ENCODE data around the gene LNPEP.

Gene LNPEP

DNA sequence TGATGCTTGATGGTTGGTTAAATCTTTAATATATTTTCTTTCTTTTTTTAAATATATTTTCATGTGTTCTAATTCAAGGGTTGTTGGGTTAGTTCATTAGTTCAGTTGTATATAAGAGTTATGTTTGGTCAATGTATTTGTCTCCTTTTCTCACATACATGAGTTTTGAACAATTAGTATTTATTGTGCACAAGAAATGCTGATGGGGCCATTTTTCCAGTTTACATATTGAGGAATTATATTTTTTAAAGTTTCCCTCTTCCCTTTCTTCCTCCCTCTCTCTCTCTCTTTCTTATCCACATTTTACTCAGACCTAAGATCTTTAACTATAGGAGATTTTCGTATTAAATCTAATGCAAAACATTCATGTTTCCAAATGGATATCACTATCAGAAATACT, 74.0 kb downstream of the LNPEP start:
- no peak overlapping the region for H3K9ac ChIP-seq (ENCODE audit: low read depth, low read length)
- no peaks in the 10 kb centered on the region for H3K36me3 ChIP-seq (ENCODE audit: insufficient read depth, low read length)
- peaks cover 7% of the 10 kb centered on the region; the same call in 1 of the 2 replicates for H3K4me1 ChIP-seq (ENCODE audit: insufficient read depth, low read length)
- H3K9me3 ChIP-seq (ENCODE audit: control insufficient read depth, insufficient read depth, low read length), result no peaks in the 10 kb centered on the region

DNA sequence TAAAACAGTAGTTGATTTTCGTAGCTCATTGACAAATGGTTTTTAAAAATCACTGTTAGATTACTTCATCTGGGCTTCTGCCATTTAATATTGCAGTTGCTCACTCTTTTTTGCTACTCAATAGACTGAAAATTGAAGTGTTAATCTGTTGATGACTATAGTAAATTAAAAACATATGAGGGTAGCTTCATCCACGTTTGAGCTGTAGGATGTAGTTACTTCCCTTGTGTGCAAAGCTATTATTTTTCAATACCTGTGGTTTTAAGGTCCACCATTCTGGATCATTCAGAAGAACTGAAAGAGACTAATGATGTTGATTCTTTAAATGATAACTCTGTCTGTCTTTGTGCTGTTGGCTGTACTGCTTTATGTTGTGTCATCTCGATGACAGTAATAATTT, 74.7 kb downstream of the LNPEP start:
- H3K4me1 ChIP-seq (ENCODE audit: insufficient read depth, low read length), result peaks cover 7% of the 10 kb centered on the region; the same call in 1 of the 2 replicates
- H3K36me3 ChIP-seq (ENCODE audit: insufficient read depth, low read length), result no peaks in the 10 kb centered on the region
- H3K9ac ChIP-seq (ENCODE audit: low read depth, low read length), result no peak overlapping the region
- no peaks in the 10 kb centered on the region for H3K9me3 ChIP-seq (ENCODE audit: control insufficient read depth, insufficient read depth, low read length)

DNA sequence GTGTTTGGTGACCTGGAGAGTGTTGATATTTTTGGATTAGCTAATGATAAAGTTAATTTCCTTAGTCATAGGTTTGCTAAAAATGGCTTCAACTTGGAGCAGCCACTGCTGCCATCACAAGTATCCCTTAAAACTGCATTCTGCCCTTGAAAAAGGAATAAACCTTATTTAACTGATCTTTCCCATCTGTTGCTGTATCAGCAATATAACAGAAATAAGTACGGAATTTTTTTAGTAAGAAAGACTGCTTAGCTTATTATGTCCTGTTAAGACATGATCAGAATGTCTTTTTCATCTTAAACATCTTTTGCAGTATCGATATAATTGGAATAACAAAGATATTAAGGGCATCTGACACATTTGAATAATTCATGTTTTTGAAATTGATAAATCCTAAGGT, 75.7 kb downstream of the LNPEP start:
- Histone ChIP-seq H3K36me3 (ENCODE audit: insufficient read depth, low read length) (no peaks in the 10 kb centered on the region), H3K9ac (ENCODE audit: low read depth, low read length) (no peak overlapping the region), H3K4me1 (ENCODE audit: insufficient read depth, low read length) (peaks cover 7% of the 10 kb centered on the region; the same call in 1 of the 2 replicates), H3K9me3 (ENCODE audit: control insufficient read depth, insufficient read depth, low read length) (no peaks in the 10 kb centered on the region)

DNA sequence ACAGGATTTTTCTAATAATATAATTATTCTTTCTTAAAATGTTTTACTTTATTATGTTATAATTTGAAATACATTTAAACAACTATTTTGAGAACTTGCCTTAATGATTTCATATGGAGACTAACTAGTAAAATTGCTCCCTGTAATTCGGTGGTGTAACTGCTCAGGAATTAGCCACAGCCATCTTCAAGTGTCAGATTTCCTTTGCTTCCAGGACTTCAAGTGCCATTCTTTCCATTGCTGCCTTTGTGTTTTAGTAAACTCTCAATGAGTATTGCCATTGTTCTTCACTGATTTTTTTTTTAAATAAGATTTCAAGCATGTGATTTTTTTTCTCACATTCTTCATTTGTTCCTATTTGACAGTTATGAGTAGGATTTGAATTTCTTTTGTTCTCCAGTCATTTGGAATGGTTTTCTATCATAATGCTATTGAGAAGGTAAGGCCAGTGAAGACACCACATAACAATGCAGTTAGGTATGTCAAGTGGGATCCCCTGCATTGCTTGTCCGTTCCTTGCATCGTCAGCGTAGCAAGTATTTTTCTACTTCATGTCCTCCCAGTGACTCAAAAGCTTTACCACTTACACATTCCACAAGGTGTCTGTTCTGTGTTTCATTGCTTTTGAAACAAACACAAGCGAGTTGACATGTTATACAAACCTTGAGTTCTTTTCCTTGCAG, 83.7 kb downstream of the LNPEP start:
- Histone ChIP-seq H3K4me1 (ENCODE audit: insufficient read depth, low read length) (peaks cover 9% of the 10 kb centered on the region), H3K9ac (ENCODE audit: low read depth, low read length) (no peak overlapping the region), H3K36me3 (ENCODE audit: insufficient read depth, low read length) (no peaks in the 10 kb centered on the region; the same call in 1 of the 2 replicates), H3K9me3 (ENCODE audit: control insufficient read depth, insufficient read depth, low read length) (no peaks in the 10 kb centered on the region)

DNA sequence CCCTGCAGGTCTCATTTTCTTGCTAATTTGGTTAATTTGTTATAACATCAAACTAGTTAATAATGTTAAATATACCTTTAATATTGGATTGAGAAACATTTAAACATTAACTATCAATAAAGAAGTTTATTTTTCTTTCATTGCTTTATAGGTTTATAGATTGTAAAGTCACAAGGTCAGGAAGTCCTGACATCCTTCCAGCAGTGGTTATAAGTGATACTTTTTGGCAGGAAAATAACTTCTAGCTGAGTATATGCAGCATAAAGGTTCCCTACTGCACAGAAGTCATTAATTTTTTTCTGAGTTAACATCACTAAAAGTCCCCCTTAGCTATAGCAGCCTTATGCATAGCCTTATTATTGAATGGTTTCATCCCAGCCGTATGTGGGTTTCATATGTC, 85.5 kb downstream of the LNPEP start:
- Histone ChIP-seq H3K9me3 (ENCODE audit: control insufficient read depth, insufficient read depth, low read length) (no peaks in the 10 kb centered on the region), H3K9ac (ENCODE audit: low read depth, low read length) (no peak overlapping the region), H3K36me3 (ENCODE audit: insufficient read depth, low read length) (no peaks in the 10 kb centered on the region; the same call in 1 of the 2 replicates), H3K4me1 (ENCODE audit: insufficient read depth, low read length) (peaks cover 9% of the 10 kb centered on the region)

DNA sequence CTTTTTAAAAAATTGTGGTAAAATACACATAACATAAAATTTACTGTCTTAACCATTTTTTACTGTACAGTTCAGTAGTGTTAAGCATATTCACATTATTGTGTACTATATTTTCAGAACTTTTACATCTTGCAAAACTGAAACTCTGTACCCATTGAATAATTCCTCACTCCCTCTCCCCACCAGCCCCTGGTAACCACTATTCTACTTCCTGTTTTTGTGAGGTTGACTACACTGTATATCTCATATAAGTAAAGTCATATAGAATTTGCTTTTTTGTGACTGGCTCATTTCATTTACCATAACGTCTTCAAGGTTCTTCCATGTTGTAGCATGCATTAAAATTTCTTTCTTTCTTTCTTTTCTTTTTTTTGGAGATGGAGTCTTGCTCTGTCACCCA, 87.0 kb downstream of the LNPEP start:
- H3K9ac ChIP-seq (ENCODE audit: low read depth, low read length), result no peak overlapping the region
- H3K36me3 ChIP-seq (ENCODE audit: insufficient read depth, low read length), result no peaks in the 10 kb centered on the region; the same call in 1 of the 2 replicates
- no peaks in the 10 kb centered on the region for H3K9me3 ChIP-seq (ENCODE audit: control insufficient read depth, insufficient read depth, low read length)
- H3K4me1 ChIP-seq (ENCODE audit: insufficient read depth, low read length), result peaks cover 9% of the 10 kb centered on the region

DNA sequence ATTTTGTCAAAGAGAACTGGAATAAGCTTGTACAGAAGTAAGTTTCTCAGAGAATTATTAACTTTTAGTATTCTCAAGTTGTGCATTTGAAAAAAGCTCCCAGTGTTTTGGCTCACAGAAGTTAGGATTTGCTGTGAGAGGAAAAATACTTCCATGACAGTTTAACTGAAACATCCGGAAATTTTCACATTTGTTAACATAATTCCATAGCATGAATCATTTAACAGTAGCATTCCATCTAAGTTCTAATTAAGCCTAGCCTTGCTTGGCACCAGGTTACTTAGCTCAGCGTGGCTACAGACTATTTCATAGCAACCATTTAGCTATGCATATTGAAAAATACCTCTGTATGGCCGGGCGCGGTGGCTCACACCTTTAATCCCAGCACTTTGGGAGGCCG, 90.8 kb downstream of the LNPEP start:
- H3K4me1 ChIP-seq (ENCODE audit: insufficient read depth, low read length), result no peaks in the 10 kb centered on the region
- H3K36me3 ChIP-seq (ENCODE audit: insufficient read depth, low read length), result no peaks in the 10 kb centered on the region
- H3K9me3 ChIP-seq (ENCODE audit: control insufficient read depth, insufficient read depth, low read length), result no peaks in the 10 kb centered on the region
- H3K9ac ChIP-seq (ENCODE audit: low read depth, low read length), result no peak overlapping the region

DNA sequence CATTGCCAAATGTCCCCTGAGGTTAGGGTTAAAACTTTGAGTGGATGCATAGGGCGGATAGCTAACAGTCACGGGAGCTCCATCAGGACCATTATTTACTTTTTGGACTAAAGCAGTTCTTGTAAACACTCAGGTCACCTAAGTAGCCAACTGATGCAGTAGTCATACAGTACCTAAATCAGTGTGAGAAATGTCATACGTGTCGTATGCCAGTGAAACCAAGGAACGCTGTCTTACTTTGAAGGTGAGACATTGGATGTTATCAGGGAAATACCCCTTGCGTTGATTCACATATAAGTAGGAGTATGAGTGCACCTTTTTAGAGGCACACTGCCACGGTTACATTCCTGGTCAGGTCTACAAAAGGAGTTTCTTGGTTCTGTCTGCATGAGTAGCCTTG, 101.9 kb downstream of the LNPEP start:
- Histone ChIP-seq H3K9ac (ENCODE audit: low read depth, low read length) (no peak overlapping the region), H3K4me1 (ENCODE audit: insufficient read depth, low read length) (peaks cover 4% of the 10 kb centered on the region; the same call in 1 of the 2 replicates), H3K9me3 (ENCODE audit: control insufficient read depth, insufficient read depth, low read length) (no peaks in the 10 kb centered on the region), H3K36me3 (ENCODE audit: insufficient read depth, low read length) (no peaks in the 10 kb centered on the region)

DNA sequence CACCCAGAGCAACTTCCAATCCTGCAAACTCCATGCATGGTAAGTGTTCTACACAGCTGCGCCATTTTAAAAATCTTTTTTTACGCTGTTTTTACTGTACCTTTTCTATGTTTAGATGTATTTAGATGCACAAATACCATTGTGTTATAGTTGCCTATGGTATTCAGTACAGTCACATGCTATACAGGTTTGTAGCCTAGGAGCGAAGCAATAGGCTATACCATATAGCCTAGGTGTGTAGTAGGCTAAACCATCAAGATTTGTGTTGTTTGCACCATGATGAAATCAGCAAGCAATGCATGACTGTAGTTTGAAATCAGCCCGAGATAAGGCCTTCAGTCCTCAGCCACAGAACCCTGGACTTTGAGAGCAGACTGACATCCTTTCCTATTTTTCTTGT, 105.4 kb downstream of the LNPEP start:
- Histone ChIP-seq H3K36me3 (ENCODE audit: insufficient read depth, low read length) (no peaks in the 10 kb centered on the region), H3K9ac (ENCODE audit: low read depth, low read length) (no peak overlapping the region), H3K9me3 (ENCODE audit: control insufficient read depth, insufficient read depth, low read length) (no peaks in the 10 kb centered on the region), H3K4me1 (ENCODE audit: insufficient read depth, low read length) (peaks cover 15% of the 10 kb centered on the region)

DNA sequence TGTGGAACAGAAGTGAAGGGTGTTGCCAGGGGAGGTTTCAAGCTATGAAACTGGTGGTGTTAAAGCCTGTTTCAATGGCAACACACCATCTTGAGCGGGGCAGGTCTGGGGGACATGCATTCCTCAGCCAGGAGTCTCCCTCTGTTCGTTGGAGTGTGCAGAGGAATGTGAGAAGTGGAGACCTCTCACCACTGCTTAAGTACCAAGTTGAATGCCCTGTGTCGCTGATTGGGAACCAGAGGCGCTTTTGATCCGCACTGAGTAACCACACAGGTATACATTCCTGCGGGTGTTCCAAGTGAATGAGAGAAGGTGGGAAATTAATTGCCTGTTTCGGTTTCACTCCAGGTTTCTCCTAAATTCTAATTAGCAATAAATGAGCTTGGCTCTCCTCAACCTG, 107.1 kb downstream of the LNPEP start:
- Histone ChIP-seq H3K4me1 (ENCODE audit: insufficient read depth, low read length) (peaks cover 16% of the 10 kb centered on the region), H3K36me3 (ENCODE audit: insufficient read depth, low read length) (no peaks in the 10 kb centered on the region), H3K9me3 (ENCODE audit: control insufficient read depth, insufficient read depth, low read length) (no peaks in the 10 kb centered on the region), H3K9ac (ENCODE audit: low read depth, low read length) (no peak overlapping the region)

DNA sequence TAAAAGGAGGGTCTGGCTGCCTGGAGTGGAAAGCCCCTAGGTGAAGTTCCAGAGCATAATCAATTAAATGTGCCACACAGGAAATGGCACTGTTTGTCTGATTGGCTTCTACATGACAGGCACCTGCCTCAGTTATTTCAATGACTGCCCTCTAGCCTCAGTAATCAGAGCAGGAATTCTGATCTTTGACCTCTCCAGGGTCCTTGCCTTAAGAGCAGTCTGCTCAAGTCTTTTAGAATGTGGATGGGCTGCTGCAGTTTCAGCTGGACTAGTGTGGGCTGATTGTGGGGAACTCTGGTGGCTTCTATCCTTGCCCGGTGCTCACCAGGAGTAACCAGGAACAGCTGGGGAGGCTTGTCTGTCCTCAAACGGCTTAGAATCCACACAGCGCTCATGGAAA, 107.6 kb downstream of the LNPEP start:
- no peak overlapping the region for H3K9ac ChIP-seq (ENCODE audit: low read depth, low read length)
- no peaks in the 10 kb centered on the region for H3K9me3 ChIP-seq (ENCODE audit: control insufficient read depth, insufficient read depth, low read length)
- peaks cover 16% of the 10 kb centered on the region for H3K4me1 ChIP-seq (ENCODE audit: insufficient read depth, low read length)
- H3K36me3 ChIP-seq (ENCODE audit: insufficient read depth, low read length), result no peaks in the 10 kb centered on the region

DNA sequence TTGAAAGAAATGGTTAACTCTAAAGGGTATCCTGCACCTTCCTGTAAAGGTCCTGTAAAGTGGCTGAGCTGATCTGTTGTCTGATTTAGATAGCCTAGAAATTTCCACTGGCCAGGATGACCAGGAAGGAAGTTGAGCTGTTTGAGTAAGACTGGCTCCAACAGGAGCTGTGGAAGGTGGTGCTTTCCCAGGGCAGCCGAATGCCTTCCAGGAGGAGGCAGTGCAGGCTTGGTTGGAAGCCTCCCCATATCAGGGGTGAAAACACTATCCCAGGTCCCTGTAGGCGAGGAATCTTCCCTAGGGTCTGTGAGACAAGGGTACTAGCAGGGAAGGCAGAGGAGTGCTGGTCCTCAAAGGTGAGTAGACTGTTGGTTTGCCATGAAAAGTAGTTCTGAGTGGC, 108.2 kb downstream of the LNPEP start:
- Histone ChIP-seq H3K4me1 (ENCODE audit: insufficient read depth, low read length) (peaks cover 16% of the 10 kb centered on the region), H3K36me3 (ENCODE audit: insufficient read depth, low read length) (no peaks in the 10 kb centered on the region), H3K9me3 (ENCODE audit: control insufficient read depth, insufficient read depth, low read length) (no peaks in the 10 kb centered on the region), H3K9ac (ENCODE audit: low read depth, low read length) (no peak overlapping the region)

DNA sequence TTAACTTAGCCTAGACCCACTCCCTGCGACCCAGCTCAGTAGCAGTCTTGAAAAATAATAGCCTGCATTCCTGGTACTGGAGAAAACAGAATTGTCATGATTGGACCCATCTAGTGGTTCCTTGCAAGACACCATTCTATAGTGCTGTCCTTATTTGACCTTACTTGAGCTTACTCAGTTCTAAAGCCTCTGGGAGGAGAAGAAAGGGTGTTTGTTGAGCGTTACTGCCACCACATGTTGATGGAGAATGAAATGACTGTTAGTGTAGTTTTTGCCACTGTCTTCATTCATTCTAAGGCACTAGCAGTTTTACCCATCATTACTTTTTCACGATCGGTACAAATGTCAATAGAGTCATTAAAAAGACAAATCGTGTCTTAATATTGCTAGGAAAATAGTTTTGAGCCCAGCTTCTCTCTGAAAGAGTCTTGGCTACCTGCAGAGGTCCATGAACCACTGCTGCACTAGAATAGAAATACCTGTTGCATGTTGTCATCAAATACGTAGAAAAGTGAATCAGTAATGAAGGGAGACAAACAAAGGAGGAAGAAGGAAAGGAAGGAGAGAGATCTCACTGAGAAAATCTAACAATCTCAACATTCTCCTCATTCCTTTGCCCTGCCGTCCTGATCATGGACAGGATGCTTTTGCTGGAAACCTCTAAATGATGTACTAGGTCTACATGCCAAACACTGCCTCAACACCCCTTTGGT, 110.5 kb downstream of the LNPEP start:
- H3K9me3 ChIP-seq (ENCODE audit: control insufficient read depth, insufficient read depth, low read length), result no peaks in the 10 kb centered on the region
- no peak overlapping the region for H3K9ac ChIP-seq (ENCODE audit: low read depth, low read length)
- H3K36me3 ChIP-seq (ENCODE audit: insufficient read depth, low read length), result no peaks in the 10 kb centered on the region
- H3K4me1 ChIP-seq (ENCODE audit: insufficient read depth, low read length), result peaks cover 16% of the 10 kb centered on the region

DNA sequence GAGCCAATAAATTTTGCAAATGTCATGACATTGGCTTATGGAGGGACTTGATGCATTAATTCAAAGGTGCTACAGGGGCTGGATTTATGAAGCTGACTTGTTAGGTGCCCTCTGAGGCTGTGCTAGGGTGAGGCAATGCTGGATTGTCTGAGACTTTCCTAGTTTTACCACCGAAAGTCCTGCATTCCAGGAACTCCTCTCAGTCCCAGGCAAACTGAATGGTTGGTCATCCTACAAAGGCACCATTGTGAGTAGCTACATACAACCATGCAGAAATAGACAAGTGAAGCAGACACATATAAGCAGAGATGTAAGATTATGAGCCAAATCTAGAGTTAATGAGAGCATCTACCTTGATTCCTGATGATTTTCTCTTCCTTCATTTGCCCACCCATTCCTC, 111.2 kb downstream of the LNPEP start:
- Histone ChIP-seq H3K9ac (ENCODE audit: low read depth, low read length) (no peak overlapping the region), H3K4me1 (ENCODE audit: insufficient read depth, low read length) (peaks cover 16% of the 10 kb centered on the region), H3K36me3 (ENCODE audit: insufficient read depth, low read length) (no peaks in the 10 kb centered on the region)

DNA sequence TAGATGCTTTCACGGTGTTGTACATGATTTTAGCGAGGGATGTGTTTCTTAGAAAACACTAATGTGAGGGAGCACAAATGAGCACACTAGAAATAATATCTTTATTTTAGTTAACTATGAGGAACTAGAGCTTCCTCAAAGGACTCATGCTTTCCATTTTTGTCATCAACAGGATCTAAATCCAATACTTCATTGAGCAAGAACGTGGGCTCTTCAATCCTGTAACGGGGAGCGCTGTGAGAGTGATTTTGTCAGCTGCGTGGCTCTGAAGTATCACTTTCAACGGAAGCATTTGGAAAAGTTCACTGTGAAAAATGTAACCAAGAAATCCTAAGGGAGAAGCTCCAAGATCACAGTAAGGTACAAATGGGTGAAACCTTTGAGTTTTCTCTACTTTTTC, 113.3 kb downstream of the LNPEP start:
- H3K36me3 ChIP-seq (ENCODE audit: insufficient read depth, low read length), result no peaks in the 10 kb centered on the region

More for the DNA sequence above, 111.2 kb downstream of the LNPEP start:
- no peaks in the 10 kb centered on the region for H3K9me3 ChIP-seq (ENCODE audit: control insufficient read depth, insufficient read depth, low read length)

More for the DNA sequence above, 113.3 kb downstream of the LNPEP start:
- H3K9ac ChIP-seq (ENCODE audit: low read depth, low read length), result no peak overlapping the region
- H3K4me1 ChIP-seq (ENCODE audit: insufficient read depth, low read length), result peaks cover 8% of the 10 kb centered on the region
- no peaks in the 10 kb centered on the region for H3K9me3 ChIP-seq (ENCODE audit: control insufficient read depth, insufficient read depth, low read length)

Data from ES-I3 (cell line).